ENCODE data around the gene MAD2L1.
A peak's percentile ranks its signal among the peaks of the same experiment; 100 is the strongest.

MAD2L1 gene

DNA sequence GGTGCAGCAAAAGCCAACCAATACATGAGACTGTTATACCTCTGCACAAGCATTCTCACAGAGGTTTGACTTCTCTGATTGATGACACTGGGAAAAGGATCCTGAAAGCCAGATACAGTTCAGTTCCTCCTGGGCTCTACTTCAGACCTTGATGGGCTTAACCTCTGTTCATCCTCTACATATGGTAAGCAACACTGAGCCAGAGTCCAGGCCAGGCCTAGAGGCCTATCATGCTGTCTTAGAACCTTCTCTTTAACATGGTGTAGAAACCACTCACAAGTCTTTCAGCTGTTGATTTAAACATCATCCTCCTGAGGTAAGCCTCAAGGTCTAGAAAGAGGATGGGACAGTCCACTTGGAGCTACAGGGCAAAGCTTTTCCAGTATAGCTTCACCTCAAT lies 9.2 kb downstream of the MAD2L1 start:
- no peak for DNase-seq (ENCODE audit: low spot score)

DNA sequence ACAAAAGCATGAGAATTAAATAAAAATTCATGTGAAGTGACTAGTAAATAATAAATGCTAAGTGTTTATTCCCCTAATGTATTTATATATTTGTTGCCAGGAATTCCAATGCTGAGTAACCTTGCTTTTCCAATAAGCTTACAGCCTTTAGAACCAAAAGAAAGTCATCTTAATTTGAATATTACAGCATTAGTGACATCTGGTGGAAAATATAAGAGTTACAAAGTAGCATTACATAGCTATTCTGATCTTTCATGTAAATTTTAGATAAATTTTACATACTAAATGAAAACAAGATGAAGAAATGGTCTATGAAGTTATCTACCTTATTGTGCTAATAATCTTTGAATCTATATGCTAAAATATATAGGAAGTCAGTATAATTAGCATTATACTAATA lies 10.4 kb downstream of the MAD2L1 start:
- peak; percentile 22 for DNase-seq (ENCODE audit: low spot score)

DNA sequence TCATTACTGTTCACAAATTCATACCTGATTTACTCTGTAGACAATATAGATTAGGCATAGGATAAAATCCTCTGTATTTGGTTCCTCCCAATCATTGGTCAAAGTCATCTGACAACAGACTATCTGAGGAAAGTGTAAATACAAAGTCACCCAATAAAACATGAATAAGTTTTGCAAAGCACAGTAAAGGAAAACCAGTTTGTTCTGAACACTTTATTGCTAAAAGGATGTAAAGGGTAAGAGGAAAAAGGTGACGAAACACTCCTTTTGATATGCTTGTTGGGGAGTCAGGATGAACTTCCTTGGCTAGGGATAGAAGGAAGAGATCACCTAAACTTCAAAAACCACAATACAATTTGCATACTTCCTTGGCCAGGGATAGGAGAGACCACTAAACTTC lies 10.9 kb downstream of the MAD2L1 start:
- DNase-seq (ENCODE audit: low spot score), result no peak

DNA sequence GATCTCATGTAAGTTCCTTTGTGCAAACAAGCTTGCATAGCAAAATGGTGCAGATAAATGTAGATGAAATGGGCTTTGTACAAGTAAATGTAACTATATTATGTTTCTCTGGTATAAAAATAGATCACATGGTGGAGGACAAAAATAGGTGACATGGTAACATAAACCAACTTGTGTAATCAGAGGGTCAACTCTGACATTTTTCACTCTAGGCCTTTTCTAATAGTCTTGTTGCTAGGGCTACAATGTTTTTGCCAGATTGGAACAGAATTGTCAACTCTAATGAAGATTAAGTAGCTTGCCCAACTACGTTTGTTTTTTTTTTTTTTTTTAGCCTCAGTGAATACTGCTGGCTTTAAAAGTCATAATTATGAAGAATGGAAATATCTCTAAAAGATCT lies 11.5 kb downstream of the MAD2L1 start:
- no peak for DNase-seq (ENCODE audit: low spot score)

DNA sequence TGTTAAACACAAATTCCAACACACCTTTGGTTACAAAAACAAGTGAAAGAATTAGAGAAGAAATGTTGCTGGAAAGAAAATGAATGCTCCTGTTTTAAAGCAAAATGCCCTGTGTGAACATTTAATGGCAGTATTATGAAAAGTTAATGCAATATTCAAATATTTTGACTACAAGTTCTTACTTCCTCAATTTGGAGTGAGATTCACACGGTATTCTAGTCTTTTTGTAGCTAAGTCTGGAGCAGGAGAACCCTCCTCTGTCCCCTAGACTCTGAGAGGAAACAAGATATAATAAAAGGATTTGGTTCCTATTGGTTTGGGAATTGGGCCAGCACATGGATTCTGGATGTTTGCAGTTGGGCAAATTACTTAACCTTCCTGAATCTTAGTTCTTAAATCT lies 12.7 kb downstream of the MAD2L1 start:
- no peak for DNase-seq (ENCODE audit: low spot score)

DNA sequence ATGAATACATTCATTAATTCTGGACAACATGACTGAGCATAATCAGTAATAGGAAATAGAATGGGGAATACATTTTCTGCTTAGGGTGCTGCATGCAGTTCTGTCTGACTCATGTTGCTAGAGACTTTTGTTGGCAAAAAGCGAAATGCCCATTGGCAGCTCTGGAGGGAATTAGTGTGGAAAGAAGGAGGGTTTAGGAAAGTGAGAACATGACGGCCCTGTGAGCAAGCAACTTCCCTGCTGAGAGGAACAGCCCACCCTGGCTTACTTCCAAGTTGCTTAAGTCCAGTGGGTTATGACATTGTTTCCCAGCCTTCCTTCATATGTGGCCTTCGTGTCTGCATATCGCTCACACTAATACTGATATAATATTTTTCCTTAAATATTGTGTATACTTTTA lies 13.8 kb downstream of the MAD2L1 start:
- DNase-seq (ENCODE audit: low spot score), result peak; percentile 56

DNA sequence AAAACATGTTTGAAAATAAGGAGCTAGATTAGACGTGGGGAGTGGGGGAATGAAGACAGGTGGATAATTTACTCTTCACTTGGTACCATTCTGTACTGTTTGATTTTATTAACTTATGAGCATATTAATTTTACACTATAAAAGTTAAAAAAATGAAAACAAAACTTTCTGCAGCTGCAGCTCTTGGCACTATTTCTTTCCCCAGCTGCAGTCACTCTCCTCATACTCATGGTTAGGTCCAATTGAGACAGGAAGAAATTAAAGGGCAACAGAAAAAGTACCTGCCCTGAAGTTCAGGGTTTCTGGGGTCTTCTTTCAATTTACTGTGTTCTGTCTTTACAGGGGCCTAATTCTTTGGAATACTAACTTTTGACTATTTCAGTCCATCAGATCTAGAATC lies 15.4 kb downstream of the MAD2L1 start:
- DNase-seq (ENCODE audit: low spot score), result no peak

DNA sequence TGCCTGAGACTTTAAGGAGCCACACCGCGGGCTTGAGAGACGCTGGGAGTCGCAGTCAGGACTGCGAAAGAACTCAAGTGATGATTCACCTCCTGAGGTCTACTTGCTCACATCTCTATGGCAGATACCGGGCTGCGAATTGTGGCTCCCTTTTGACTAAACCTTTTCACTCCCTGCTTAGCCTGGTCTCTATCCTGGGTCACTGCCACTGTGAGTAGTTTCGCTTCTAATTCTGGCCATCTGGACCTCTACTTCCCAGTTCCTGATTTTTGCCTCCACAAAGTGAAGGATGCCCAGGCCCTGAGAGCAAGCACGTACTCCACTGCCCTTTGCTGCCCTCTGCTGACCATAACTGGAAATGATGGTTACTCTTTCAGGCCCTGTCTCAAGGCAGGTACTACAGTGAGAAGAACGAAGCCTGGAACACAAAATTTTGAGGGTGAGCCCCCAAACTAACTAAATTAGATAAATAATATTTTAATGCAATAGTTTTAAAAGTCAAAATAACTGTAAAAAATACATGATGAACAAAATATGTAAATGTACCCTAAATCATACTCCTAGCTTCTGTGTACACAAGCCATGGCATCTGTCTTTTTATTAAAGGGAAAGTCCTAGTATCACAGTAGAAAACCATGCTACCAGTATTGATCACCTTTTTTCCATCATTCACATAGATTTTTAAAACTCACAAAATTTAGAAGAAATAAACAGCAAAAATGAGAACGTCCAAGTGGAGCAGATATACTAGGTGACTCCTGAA lies 16.7 kb downstream of the MAD2L1 start:
- DNase-seq (ENCODE audit: low spot score), result peak; percentile 72

DNA sequence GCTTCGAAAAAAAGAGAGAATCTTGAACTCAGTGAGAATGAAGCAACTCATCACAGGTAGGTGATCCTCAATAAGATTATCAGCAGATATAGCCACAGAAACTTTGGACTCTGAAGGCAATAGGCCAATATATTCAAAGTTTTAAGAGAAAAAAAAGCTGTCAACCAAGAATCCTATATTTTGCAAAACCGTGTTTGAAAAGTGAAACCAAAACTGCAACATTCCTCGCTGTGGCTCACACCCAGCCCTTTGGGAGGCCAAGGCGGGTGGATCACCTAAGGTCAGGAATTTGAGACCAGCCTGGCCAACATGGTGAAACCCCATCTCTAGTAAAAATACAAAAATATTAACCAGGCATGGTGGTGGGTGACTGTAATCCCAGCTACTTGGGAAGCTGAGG lies 22.8 kb downstream of the MAD2L1 start:
- DNase-seq (ENCODE audit: low spot score), result no peak

DNA sequence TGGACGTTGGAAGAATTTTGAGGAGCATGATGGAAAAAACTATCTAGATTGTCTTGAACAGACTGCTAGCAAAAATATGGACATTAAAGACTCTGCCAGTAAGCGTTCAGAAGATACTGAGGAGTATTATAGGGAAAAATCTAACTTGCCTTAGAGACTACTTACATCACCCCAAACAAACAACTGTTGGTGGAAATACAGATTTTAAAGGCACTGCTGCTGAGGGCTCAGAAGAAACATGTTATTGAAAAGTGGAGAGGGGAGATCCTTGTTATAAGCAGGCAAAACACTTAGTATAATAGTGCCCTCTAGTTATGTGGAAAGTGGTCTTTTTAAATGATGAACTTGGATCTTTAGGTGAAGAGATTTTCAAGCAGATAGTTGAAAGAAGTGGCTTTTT lies 29.2 kb downstream of the MAD2L1 start:
- DNase-seq (ENCODE audit: low spot score), result no peak

DNA sequence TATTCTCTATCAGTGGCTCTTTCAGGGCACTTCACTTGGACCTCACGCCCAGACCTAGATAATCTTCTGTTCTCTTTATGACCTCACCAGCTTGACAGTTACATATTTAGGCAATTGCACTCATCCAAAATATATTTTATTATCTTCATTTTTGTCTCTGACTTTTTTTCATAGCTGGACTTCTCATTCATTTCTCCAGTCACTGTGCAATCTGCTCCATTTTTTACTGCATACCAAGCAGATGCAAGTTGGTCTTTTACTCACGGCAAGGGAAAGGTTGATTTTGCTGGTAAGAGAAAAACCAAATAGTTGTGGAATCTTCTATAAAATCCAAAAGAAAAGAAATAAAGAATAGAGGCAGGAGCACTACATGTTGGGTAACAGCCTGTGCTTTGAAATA lies 31.7 kb downstream of the MAD2L1 start:
- DNase-seq (ENCODE audit: low spot score), result no peak

DNA sequence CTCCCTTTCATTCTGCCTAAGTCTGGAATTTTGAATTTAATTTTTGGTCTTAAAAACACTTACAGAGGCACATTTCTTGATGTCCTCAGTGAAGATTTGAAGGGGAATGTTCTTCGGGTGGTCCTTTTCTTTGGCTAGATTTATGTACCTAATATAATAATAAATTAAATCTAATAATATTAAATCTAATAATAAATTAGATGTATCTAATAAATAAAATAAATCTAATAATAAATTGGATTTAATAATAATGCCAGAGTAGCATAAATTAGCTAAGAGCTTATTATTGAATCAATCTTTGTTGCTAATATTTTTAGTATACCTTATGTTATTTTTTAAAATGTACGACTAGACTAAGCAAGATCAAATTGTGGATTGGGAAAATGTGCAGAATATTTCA lies 39.8 kb downstream of the MAD2L1 start:
- DNase-seq (ENCODE audit: low spot score), result no peak

DNA sequence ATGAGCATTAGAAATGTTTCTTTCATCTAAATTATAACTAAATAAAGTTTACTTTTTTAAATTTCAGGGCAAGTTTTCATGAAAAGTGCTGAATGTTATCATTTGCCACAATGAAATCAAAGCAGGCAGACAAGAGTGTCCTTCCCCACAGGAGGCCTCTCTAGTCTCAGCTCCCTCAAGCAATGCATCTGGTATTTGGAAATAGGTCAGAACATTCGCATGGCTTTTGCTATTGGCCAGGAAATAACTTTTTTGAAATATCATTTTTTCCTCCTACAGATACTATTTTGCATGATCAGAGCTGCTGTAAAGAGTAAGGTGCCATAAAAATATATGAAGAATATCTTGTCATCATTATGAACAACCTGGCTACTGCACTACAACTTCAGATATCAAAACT lies 41.1 kb downstream of the MAD2L1 start:
- no peak for DNase-seq (ENCODE audit: low spot score)

DNA sequence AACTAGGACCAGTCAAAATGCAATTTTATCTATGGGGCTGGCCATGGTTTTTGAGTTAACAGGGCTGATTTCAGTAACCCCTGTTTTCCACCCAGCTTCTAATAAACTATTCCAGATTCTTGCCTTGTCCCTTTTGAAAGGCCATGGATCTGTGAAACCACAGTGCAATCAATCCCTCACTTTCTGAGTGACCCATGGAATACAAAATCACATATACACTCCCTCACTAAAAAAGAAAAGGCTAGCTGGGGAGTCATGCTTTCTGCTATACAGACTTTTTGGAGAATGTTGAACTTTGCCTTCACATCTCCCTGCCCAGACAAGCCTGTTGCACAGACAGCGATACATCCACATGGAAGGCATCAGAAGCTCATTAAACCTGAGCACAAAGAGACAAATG lies 47.9 kb downstream of the MAD2L1 start:
- DNase-seq (ENCODE audit: low spot score), result peak; percentile 3

DNA sequence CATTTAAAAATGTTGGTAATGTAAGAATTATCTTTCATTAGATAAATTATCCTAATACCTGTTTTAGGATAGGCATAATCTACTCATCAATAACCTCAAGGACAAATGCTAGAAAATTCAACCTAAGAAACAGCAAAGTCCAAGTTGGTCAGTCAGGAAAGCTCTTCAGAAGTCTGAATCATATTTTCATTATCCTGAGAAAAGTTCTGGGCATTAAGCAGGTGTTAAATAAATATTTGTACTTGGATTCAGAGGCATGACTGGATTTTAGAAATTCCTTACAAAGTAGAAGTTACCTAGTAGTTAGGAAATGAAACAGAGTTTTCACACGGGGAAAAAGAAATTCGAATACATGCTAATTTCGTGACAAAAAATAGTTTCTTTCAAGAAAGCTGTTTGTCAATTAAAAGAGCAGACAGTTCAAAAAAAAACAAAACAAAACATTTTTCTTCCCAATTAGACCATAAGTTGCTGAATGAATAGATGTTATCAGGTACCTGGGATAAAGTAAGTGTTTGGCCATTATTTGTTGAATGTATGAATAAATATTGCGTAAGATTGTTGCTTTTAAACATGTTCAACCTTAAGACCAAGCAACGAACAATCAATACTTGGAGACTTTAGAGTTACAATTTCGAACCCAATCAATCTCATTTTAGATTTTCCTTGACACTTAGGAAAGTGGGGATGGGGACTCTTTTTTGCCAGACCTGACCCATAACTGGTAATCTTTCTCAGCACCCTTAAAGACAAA lies 48.5 kb downstream of the MAD2L1 start:
- DNase-seq (ENCODE audit: low spot score), result no peak

DNA sequence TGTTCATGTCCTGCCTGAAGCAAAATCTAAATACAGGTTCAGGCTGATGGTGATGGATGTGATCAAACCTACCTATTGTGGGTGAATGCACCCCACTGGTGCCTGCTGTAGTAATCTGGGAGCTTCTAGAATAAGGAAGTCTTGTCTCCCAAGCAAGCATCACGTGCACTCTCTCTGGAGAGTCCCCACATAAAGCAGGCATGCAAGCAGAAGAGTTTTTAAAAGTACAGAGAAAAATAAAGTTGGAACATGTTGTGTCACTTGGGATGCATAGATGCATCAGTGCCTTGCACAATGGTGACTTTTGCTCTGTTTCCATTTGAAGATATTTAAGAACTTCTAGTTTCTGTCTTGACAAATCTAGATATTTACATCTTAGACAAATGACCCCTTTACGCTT lies 54.9 kb downstream of the MAD2L1 start:
- no peak for DNase-seq (ENCODE audit: low spot score)

DNA sequence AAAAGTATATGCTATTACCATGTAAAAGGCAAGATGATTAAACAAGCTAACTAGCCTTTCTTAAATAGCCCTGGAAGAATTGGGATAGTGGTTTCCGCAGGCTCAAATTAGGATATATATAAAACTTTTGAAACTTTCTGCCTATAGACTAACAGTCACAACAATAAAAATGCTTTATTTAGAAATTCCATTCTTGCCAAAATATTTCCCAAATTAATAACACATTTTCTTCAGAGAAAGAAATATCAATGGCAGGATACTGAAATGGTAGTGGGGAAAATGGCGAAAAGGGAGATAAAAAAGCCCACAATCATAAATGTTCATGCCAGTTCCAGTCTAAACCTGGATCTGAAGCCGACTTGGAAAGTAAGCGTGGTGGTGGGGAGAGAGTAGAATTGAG lies 56.0 kb downstream of the MAD2L1 start:
- DNase-seq (ENCODE audit: low spot score), result no peak

DNA sequence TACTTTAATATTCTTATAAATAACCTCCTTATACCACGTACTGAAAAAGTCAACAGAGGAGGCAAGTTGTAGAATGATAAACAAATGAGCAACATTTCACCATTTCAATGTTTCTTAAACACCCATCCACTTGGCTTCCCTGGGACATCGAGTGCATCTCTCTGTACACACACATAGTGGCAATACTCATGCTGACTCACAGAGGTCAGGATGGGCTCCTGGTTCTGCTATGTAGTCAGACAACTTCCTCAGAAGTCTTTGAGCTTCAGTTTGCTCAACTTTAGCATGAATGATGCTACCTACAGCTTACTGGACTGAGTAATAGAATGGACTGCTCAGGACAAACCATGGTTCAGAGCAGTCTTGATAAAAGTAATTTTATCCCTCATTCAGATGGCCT lies 56.9 kb downstream of the MAD2L1 start:
- peak; percentile 74 for DNase-seq (ENCODE audit: low spot score)

DNA sequence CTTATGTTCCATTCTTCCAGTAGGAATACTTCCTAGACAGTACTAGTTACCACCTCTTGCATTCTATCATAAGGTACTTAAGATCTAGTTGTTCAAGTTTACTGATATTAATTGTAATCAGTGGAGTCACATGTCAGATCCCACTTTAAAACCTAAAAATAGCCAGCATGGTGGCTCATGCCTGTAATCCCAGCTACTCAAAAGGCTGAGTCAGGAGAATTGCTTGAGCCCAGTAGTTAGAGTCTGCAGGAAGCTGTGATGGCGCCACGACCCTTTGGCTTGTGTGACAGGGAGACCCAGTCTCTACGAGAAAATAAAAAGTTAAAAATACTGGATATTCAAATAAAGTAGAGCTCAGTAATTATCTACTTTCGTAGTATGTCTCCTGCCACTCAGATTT lies 57.7 kb downstream of the MAD2L1 start:
- DNase-seq (ENCODE audit: low spot score), result no peak

DNA sequence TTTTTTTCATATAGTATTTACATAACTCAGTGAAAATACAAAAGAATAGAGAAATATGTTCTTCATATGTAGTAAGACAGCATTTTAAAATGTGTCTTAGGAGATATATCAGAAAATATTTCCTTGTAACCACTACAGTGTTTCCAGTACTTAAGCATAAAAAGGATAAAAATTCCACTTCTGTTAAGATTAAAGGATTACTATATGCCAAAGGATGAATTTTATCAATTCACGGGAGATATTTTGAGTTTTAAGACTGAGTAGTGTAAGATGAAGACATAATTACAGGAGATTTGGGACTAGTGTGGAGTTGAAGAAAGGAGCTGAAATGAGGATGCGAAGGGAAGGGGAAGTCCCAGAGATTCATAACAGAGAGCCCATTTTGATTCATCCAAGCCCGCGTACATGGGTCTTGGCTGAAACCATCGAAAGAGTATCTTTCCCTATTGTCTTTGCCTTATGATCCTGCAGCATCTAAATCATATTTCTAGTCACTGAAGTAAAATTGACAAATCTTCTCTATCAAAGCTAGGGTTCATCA lies 58.7 kb downstream of the MAD2L1 start:
- DNase-seq (ENCODE audit: low spot score), result no peak

DNA sequence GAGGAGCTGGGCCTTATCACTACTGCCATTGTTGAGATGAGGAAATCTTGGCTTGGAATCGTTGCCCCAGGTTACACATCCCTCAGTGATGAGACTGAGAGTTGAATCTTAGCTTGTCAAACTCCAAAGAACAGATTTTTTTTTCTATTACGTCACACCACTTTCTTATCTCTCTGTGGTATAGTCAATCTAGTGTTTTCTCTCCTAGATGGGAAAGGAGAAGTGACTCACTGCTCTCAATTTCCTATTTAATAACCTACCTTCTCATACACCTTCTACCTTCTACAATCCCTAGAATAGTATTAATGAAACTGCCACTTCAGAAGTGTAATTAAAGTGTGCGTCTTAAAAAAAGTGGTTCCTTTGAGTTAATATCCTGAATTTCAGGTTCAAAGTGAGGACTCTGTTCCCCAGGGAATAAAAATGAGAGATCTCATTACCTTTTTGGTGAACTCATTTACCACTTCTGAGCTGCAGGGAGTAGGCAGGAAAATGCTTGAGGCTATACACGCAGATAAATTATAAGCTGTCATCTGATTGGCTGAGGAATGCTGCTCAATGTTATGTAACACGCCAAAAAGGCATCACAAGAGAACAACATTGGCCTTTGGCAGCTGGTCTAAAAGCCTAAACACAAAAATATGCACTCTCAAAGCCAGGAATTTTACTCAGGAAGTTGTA lies 59.3 kb downstream of the MAD2L1 start:
- DNase-seq (ENCODE audit: low spot score), result peak; percentile 15
